NCI-H1048 (cell line): ENCODE data around the gene AKR1A1.

Experiments used
- DNase-seq: peaks from one replicate; lab custom pipeline; 2025; lab: John Stamatoyannopoulos, UW

Gene AKR1A1

DNA sequence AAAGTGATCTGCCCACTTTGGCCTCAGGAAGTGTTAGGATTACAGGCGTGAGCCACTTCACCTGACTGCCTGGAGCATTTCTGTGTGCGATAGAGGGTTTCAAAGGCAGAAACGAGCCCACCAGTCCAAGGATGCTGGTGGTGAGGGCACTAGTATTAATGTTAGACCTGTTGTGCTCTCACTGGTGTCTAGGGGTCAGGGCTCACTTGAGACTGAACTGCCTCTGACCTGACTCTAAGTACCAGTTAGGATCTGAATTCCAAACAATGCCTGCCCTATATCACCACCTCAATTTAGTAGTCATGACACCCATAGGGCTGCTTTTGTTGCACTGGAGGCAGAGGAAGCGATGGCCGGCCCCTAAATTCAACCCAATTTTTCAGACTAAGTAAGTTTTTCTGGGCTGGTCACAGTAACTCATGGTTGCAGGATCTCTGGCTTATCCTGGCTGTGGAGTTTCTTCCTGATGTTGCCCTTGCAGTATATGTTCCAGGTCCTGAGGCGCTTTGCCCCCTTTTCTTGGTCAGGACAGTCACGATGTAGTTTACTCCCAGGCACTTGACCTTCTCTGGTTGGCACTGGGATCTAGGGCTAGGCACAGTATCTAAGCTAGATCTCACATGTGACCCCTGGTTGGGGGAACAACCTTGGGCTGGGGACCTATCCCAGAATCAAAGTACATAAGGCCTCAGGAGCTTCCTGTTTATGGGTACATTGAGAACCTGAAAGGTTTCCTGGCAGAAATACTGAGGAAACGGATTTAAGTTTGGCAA lies 68.7 kb downstream of the AKR1A1 start:
- no peak for DNase-seq
